ENCODE data around the gene OR51G1.

The OR51G1 gene

GRCh38 chr11:4891996-4892640, 32.0 kb downstream of the OR51G1 start:
- Histone ChIP-seq H3K27me3 (ENCODE audit: control insufficient read depth, low read length) (no peaks in the 10 kb centered on the region), H3K9me3 (ENCODE audit: control insufficient read depth, insufficient read depth, low read length) (no peaks in the 10 kb centered on the region), H3K4me2 (ENCODE audit: low read length) (no peak overlapping the region), H3K27ac (ENCODE audit: low read depth, low read length) (no peak overlapping the region), H4K20me1 (ENCODE audit: control insufficient read depth, insufficient read depth, low read depth, low read length) (no peaks in the 10 kb centered on the region), H3K79me2 (ENCODE audit: control insufficient read depth, low read length) (no peaks in the 10 kb centered on the region), H3K4me1 (ENCODE audit: control insufficient read depth, low read length) (no peaks in the 10 kb centered on the region), H3K9me2 (replicated peaks; ENCODE audit: control insufficient read depth, low read length) (no peaks in the 10 kb centered on the region), H3F3A (ENCODE audit: control insufficient read depth, insufficient read depth) (no peaks in the 10 kb centered on the region), H3K36me3 (ENCODE audit: control insufficient read depth, low read length) (no peaks in the 10 kb centered on the region), H3K4me3 (ENCODE audit: low read length) (no peak overlapping the region)
- TF ChIP-seq CTCF (IDR thresholded peaks at IDR 0.05; ENCODE audit: low read depth, low read length, poor library complexity, severe bottlenecking): no peak

- no peaks in the 10 kb centered on the region for H3K36me3 ChIP-seq (ENCODE audit: control insufficient read depth, low read length)
These were observed 33.9 kb downstream of the OR51G1 start for GRCh38 chr11:4890279-4890678.

GRCh38 chr11:4887591-4887990, 36.5 kb downstream of the OR51G1 start:
- no peaks in the 10 kb centered on the region for H3F3A ChIP-seq (ENCODE audit: control insufficient read depth, insufficient read depth)
- no peak overlapping the region for H3K4me2 ChIP-seq (ENCODE audit: low read length)
- H3K27me3 ChIP-seq (ENCODE audit: control insufficient read depth, low read length): no peaks in the 10 kb centered on the region
- no peak overlapping the region for H3K27ac ChIP-seq (ENCODE audit: low read depth, low read length)
- no peaks in the 10 kb centered on the region for H3K79me2 ChIP-seq (ENCODE audit: control insufficient read depth, low read length)
- no peaks in the 10 kb centered on the region for H3K36me3 ChIP-seq (ENCODE audit: control insufficient read depth, low read length)
- TF ChIP-seq CTCF (IDR thresholded peaks at IDR 0.05; ENCODE audit: low read depth, low read length, poor library complexity, severe bottlenecking) (no peak), EZH2phosphoT487 (IDR thresholded peaks at IDR 0.05; ENCODE audit: borderline replicate concordance, low read length) (no peak)
- no peak overlapping the region for H3K4me3 ChIP-seq (ENCODE audit: low read length)
- H3K9me3 ChIP-seq (ENCODE audit: control insufficient read depth, insufficient read depth, low read length): no peaks in the 10 kb centered on the region
- H3K9me2 ChIP-seq (replicated peaks; ENCODE audit: control insufficient read depth, low read length): no peaks in the 10 kb centered on the region
- H4K20me1 ChIP-seq (ENCODE audit: control insufficient read depth, insufficient read depth, low read depth, low read length): no peaks in the 10 kb centered on the region
- H3K4me1 ChIP-seq (ENCODE audit: control insufficient read depth, low read length): no peaks in the 10 kb centered on the region

More at GRCh38 chr11:4890279-4890678, 33.9 kb downstream of the OR51G1 start:
- no peaks in the 10 kb centered on the region for H3K4me1 ChIP-seq (ENCODE audit: control insufficient read depth, low read length)
- no peaks in the 10 kb centered on the region for H3K9me3 ChIP-seq (ENCODE audit: control insufficient read depth, insufficient read depth, low read length)
- H4K20me1 ChIP-seq (ENCODE audit: control insufficient read depth, insufficient read depth, low read depth, low read length): no peaks in the 10 kb centered on the region
- H3K9me2 ChIP-seq (replicated peaks; ENCODE audit: control insufficient read depth, low read length): no peaks in the 10 kb centered on the region
- no peak overlapping the region for H3K27ac ChIP-seq (ENCODE audit: low read depth, low read length)
- H3F3A ChIP-seq (ENCODE audit: control insufficient read depth, insufficient read depth): no peaks in the 10 kb centered on the region
- no peaks in the 10 kb centered on the region for H3K27me3 ChIP-seq (ENCODE audit: control insufficient read depth, low read length)
- no peaks in the 10 kb centered on the region for H3K79me2 ChIP-seq (ENCODE audit: control insufficient read depth, low read length)
- H3K4me3 ChIP-seq (ENCODE audit: low read length): no peak overlapping the region
- no peak for TF ChIP-seq EZH2phosphoT487 (IDR thresholded peaks at IDR 0.05; ENCODE audit: borderline replicate concordance, low read length)
- TF ChIP-seq CTCF (IDR thresholded peaks at IDR 0.05; ENCODE audit: low read depth, low read length, poor library complexity, severe bottlenecking): no peak
- no peak overlapping the region for H3K4me2 ChIP-seq (ENCODE audit: low read length)

All from DOHH2 (cell line).